Keratinocyte (primary cell): ENCODE data around the gene FGD4. TPM values are rescaled to one million over a fixed set of nuclear protein-coding genes. Genes with fewer than 3 reads are reported as not detected.

Source experiments
- DNase-seq: peaks from one replicate; pipeline ENCODE4 v3.0.0-alpha.2; 2011; ENCODE audit warnings: low read depth, missing footprints, low spot score
- FAIRE-seq: peaks from 2 replicates; lab custom pipeline; 2011; peaks lifted over from hg19 to GRCh38; lab: Jason Lieb, UNC
- H2AFZ ChIP-seq: 2 replicates; pipeline ENCODE4 v1.6.0; 2012; ENCODE audit warnings: low read length, control low read depth, inconsistent platforms; ENCODE audit not compliant: control insufficient read depth
- H3K27ac ChIP-seq: 2 replicates; pipeline ENCODE4 v1.5.1; 2011; ENCODE audit warnings: low read length; ENCODE audit not compliant: control insufficient read depth, insufficient read depth
- H3K27me3 ChIP-seq: 3 replicates; pipeline ENCODE4 v1.6.0; 2011; ENCODE audit warnings: low read length; ENCODE audit not compliant: control insufficient read depth, insufficient read depth; ENCODE audit errors: extremely low read depth
- H3K36me3 ChIP-seq, 2 experiments: 2 replicates in 1 of 2; 3 replicates in 1 of 2; pipeline ENCODE4 v1.5.1; 2011; ENCODE audit warnings: low read length in 2 of 2, mild to moderate bottlenecking in 1 of 2; ENCODE audit not compliant: control insufficient read depth in 2 of 2, insufficient read depth in 2 of 2; ENCODE audit errors: extremely low read depth in 1 of 2
- H3K4me1 ChIP-seq: 3 replicates; pipeline ENCODE4 v1.5.1; 2011; ENCODE audit warnings: low read length; ENCODE audit not compliant: control insufficient read depth, insufficient read depth; ENCODE audit errors: extremely low read depth
- H3K4me2 ChIP-seq: 3 replicates; pipeline ENCODE4 v1.6.0; 2011; ENCODE audit warnings: low read depth, low read length; ENCODE audit not compliant: control insufficient read depth, insufficient read depth; ENCODE audit errors: extremely low read depth
- H3K4me3 ChIP-seq, 3 experiments: fragments of 200-600 bp in 1 of 3; sonication (generic) in 1 of 3; 2 replicates in 2 of 3; 3 replicates in 1 of 3; pipeline ENCODE4 v1.5.1; 2011 to 2016; ENCODE audit warnings: low read length in 3 of 3, mild to moderate bottlenecking in 3 of 3, control low read depth in 2 of 3, inconsistent platforms in 1 of 3, low read depth in 1 of 3, mixed read lengths in 1 of 3, mixed run types in 1 of 3, moderate library complexity in 1 of 3; ENCODE audit not compliant: control insufficient read depth in 2 of 3, insufficient read depth in 2 of 3; ENCODE audit errors: extremely low read depth in 1 of 3
- H3K79me2 ChIP-seq: 2 replicates; pipeline ENCODE4 v1.6.0; 2012; ENCODE audit warnings: low read length; ENCODE audit not compliant: control insufficient read depth, insufficient read depth
- H3K9ac ChIP-seq: 3 replicates; pipeline ENCODE4 v1.6.0; 2011; ENCODE audit warnings: low read length; ENCODE audit not compliant: control insufficient read depth, insufficient read depth; ENCODE audit errors: extremely low read depth
- H3K9me1 ChIP-seq: 3 replicates; pipeline ENCODE4 v1.6.0; 2011; ENCODE audit warnings: low read length; ENCODE audit not compliant: control insufficient read depth, insufficient read depth; ENCODE audit errors: extremely low read depth
- H3K9me3 ChIP-seq: 2 replicates; pipeline ENCODE4 v1.5.1; 2012; ENCODE audit warnings: low read depth, low read length; ENCODE audit not compliant: control insufficient read depth
- H4K20me1 ChIP-seq: 3 replicates; pipeline ENCODE4 v1.6.0; 2011; ENCODE audit warnings: low read length; ENCODE audit not compliant: control insufficient read depth, insufficient read depth; ENCODE audit errors: extremely low read depth
- CTCF ChIP-seq, 3 experiments: IDR thresholded peaks in 1 of 3; conservative IDR thresholded peaks in 1 of 3; optimal IDR thresholded peaks in 1 of 3; 2 replicates in 2 of 3; 3 replicates in 1 of 3; pipeline versions ENCODE3 to v1.5.1; 2011; ENCODE audit warnings: low read length in 3 of 3, mild to moderate bottlenecking in 3 of 3, moderate library complexity in 2 of 3, control low read depth in 1 of 3, inconsistent platforms in 1 of 3; ENCODE audit not compliant: insufficient read depth in 2 of 3; ENCODE audit errors: extremely low read depth in 1 of 3
- EZH2 ChIP-seq: IDR thresholded peaks from one replicate; pipeline ENCODE4 v1.6.1; 2012; ENCODE audit warnings: inconsistent platforms, mild to moderate bottlenecking, low read length, moderate library complexity
- dilution Hi-C: fragments of 300-500 bp; cut with MboI; formaldehyde crosslinking; loops from one replicate; pipeline ENCODE4 v1.7.0; 2020; ENCODE audit warnings: low sequenced_read_pairs; ENCODE audit not compliant: extremely low pct_ligation_motif_present
- polyA plus RNA-seq, 5 experiments: library from polyadenylated mRNA; depleted of rRNA in 3 of 5; stranded (reverse) in 3 of 5; stranded (forward) in 1 of 5; unstranded in 1 of 5; fragments of >200 nt; gene quantifications; 1 replicate in 1 of 5; 2 replicates in 3 of 5; 3 replicates in 1 of 5; pipeline versions ENCODE4 v1.2.1 to v1.2.3, GENCODE V29; 2011 to 2012; ENCODE audit warnings: missing spikeins in 2 of 5, low read depth in 1 of 5, low replicate concordance in 1 of 5

FGD4 gene
- polyA plus RNA-seq, 1 donor (not counting 4 experiments of a cell fraction or from before 2014, with no cell fraction given), result 10.5 TPM

GRCh38 chr12:32546272-32546671, 146.9 kb downstream of the FGD4 start:
- dilution Hi-C loops, result no loop called here

GRCh38 chr12:32548691-32549281, 149.4 kb downstream of the FGD4 start:
- no peaks in the 10 kb centered on the region for H3K36me3 ChIP-seq
- no peaks in the 10 kb centered on the region for H3K9me3 ChIP-seq
- H3K4me3 ChIP-seq, result no peak overlapping the region
- H2AFZ ChIP-seq, result no peak overlapping the region
- H4K20me1 ChIP-seq, result peaks cover 4% of the 10 kb centered on the region
- H3K27me3 ChIP-seq, result no peaks in the 10 kb centered on the region
- DNase-seq (no peak), FAIRE-seq (peak; percentile 73)
- no peak overlapping the region for H3K27ac ChIP-seq
- dilution Hi-C loops, result no loop called here
- peaks cover 10% of the 10 kb centered on the region for H3K4me1 ChIP-seq
- H3K79me2 ChIP-seq, result peaks cover 9% of the 10 kb centered on the region
- no peak overlapping the region for H3K9ac ChIP-seq
- H3K9me1 ChIP-seq, result peaks cover 5% of the 10 kb centered on the region
- H3K4me2 ChIP-seq, result peak overlapping the region; percentile 34
- TF ChIP-seq CTCF (optimal IDR thresholded peaks at IDR 0.05 in 1 of 3, IDR thresholded peaks at IDR 0.05 in 1 of 3, conservative IDR thresholded peaks at IDR 0.05 in 1 of 3; ENCODE audit: extremely low read depth in 1 of 3, insufficient read depth in 2 of 3, low read length in 3 of 3), result no peak
- no peak for TF ChIP-seq EZH2

More at GRCh38 chr12:32546272-32546671, 146.9 kb downstream of the FGD4 start:
- Histone ChIP-seq H3K4me1 (peaks cover 10% of the 10 kb centered on the region), H3K9me3 (no peaks in the 10 kb centered on the region), H3K9ac (no peak overlapping the region), H3K27me3 (no peaks in the 10 kb centered on the region), H3K36me3 (no peaks in the 10 kb centered on the region), H3K27ac (no peak overlapping the region), H3K79me2 (peaks cover 8% of the 10 kb centered on the region), H2AFZ (no peak overlapping the region), H4K20me1 (peaks cover 4% of the 10 kb centered on the region), H3K9me1 (peaks cover 5% of the 10 kb centered on the region), H3K4me2 (no peak overlapping the region), H3K4me3 (no peak overlapping the region)
- FAIRE-seq (peak; percentile 36), DNase-seq (no peak)
- TF ChIP-seq CTCF (optimal IDR thresholded peaks at IDR 0.05 in 1 of 3, IDR thresholded peaks at IDR 0.05 in 1 of 3, conservative IDR thresholded peaks at IDR 0.05 in 1 of 3; ENCODE audit: extremely low read depth in 1 of 3, insufficient read depth in 2 of 3, low read length in 3 of 3) (no peak), EZH2 (no peak)
